ENCODE measurements around the gene KLC4. TPM values are rescaled to one million over a fixed set of nuclear protein-coding genes. Genes with fewer than 3 reads are reported as not detected.
A peak's percentile ranks its signal among the peaks of the same experiment; 100 is the strongest.
"Not testable (repeated sequence)": the region's sequence is repeated elsewhere in the genome, so short reads cannot be mapped to it uniquely, and the experiment has no call there.

The KLC4 gene
- total RNA-seq, 3 donors from 2014 or later (not counting 1 experiment from before 2014, with no cell fraction given) = 35.9 to 39.4 (median 37.4) TPM

- intact Hi-C loops (cut with micrococcal nuclease) = no loop called here
- no peak for TF ChIP-seq CTCF (IDR thresholded peaks at IDR 0.05)
- Mint-ChIP-seq H3K36me3 (no peaks in the 10 kb centered on the region), H3K27me3 (ENCODE audit: low read depth in 2 of 2) (no peaks in the 10 kb centered on the region), H3K27ac (peak overlapping the region in 1 of 2 donors; percentile 15), H3K9me3 (no peaks in the 10 kb centered on the region), H3K4me1 (no peaks in the 10 kb centered on the region), H3K4me3 (no peak overlapping the region)
- Histone ChIP-seq H3K4me3 (ENCODE audit: low read length) (no peak overlapping the region), H3K4me1 (ENCODE audit: control insufficient read depth, insufficient read depth, low read length) (no peaks in the 10 kb centered on the region), H3K9me3 (ENCODE audit: control insufficient read depth, insufficient read depth, low read length) (no peaks in the 10 kb centered on the region), H3K27ac (ENCODE audit: low read length) (no peak overlapping the region), H3K36me3 (ENCODE audit: control insufficient read depth, insufficient read depth, low read length) (peaks cover 42% of the 10 kb centered on the region), H3K27me3 (ENCODE audit: control insufficient read depth, insufficient read depth, low read length) (no peaks in the 10 kb centered on the region)
- ATAC-seq (no peak), DNase-seq (no peak)
- 97% methylated on average over 18 of the region's 18 CpGs for WGBS (ENCODE audit: insufficient coverage)
Measured at GRCh38 chr6:43040542-43041257, 18.7 kb upstream of the KLC4 start.

- H3K36me3 ChIP-seq (ENCODE audit: control insufficient read depth, insufficient read depth, low read length) = peaks cover 43% of the 10 kb centered on the region
- H3K27ac ChIP-seq (ENCODE audit: low read length); intact Hi-C loops (cut with micrococcal nuclease); H3K4me3 Mint-ChIP-seq; H3K9me3 ChIP-seq (ENCODE audit: control insufficient read depth, insufficient read depth, low read length); H3K27me3 Mint-ChIP-seq (ENCODE audit: low read depth in 2 of 2); H3K27ac Mint-ChIP-seq; H3K27me3 ChIP-seq (ENCODE audit: control insufficient read depth, insufficient read depth, low read length); H3K9me3 Mint-ChIP-seq; DNase-seq; H3K4me1 Mint-ChIP-seq; ATAC-seq; H3K4me1 ChIP-seq (ENCODE audit: control insufficient read depth, insufficient read depth, low read length); H3K36me3 Mint-ChIP-seq; H3K4me3 ChIP-seq (ENCODE audit: low read length): not testable (repeated sequence)
- WGBS (ENCODE audit: insufficient coverage) = 94% methylated on average over 7 of the region's 8 CpGs
Measured at GRCh38 chr6:43041475-43041874, 18.0 kb upstream of the KLC4 start.

GRCh38 chr6:43043310-43043709 is 16.1 kb upstream of the KLC4 start:
- H3K4me3 ChIP-seq (ENCODE audit: low read length) = no peak overlapping the region
- no peaks in the 10 kb centered on the region for H3K9me3 Mint-ChIP-seq
- H3K27me3 Mint-ChIP-seq (ENCODE audit: low read depth in 2 of 2) = no peaks in the 10 kb centered on the region
- no peaks in the 10 kb centered on the region for H3K36me3 Mint-ChIP-seq
- no peaks in the 10 kb centered on the region for H3K4me1 ChIP-seq (ENCODE audit: control insufficient read depth, insufficient read depth, low read length)
- no peak for TF ChIP-seq CTCF (IDR thresholded peaks at IDR 0.05)
- H3K27me3 ChIP-seq (ENCODE audit: control insufficient read depth, insufficient read depth, low read length) = no peaks in the 10 kb centered on the region
- no peak overlapping the region for H3K27ac Mint-ChIP-seq
- H3K27ac ChIP-seq (ENCODE audit: low read length) = no peak overlapping the region
- DNase-seq (no peak), ATAC-seq (no peak)
- no peak overlapping the region for H3K4me3 Mint-ChIP-seq
- WGBS (ENCODE audit: insufficient coverage) = 98% methylated on average over 9 of the region's 9 CpGs
- H3K4me1 Mint-ChIP-seq = no peaks in the 10 kb centered on the region
- intact Hi-C loops (cut with micrococcal nuclease) = no loop called here
- no peaks in the 10 kb centered on the region for H3K9me3 ChIP-seq (ENCODE audit: control insufficient read depth, insufficient read depth, low read length)
- peaks cover 36% of the 10 kb centered on the region for H3K36me3 ChIP-seq (ENCODE audit: control insufficient read depth, insufficient read depth, low read length)

GRCh38 chr6:43045371-43045930 is 14.0 kb upstream of the KLC4 start:
- intact Hi-C loops (cut with micrococcal nuclease) = no loop called here
- no peaks in the 10 kb centered on the region for H3K36me3 Mint-ChIP-seq
- H3K9me3 ChIP-seq (ENCODE audit: control insufficient read depth, insufficient read depth, low read length) = no peaks in the 10 kb centered on the region
- H3K27ac ChIP-seq (ENCODE audit: low read length) = no peak overlapping the region
- no peak overlapping the region for H3K4me3 ChIP-seq (ENCODE audit: low read length)
- ATAC-seq (no peak), DNase-seq (no peak)
- peaks cover under 1 to 1% of the 10 kb centered on the region in 2 donors for H3K4me1 Mint-ChIP-seq
- H3K4me3 Mint-ChIP-seq = no peak overlapping the region
- H3K27ac Mint-ChIP-seq = no peak overlapping the region
- 95% methylated on average over 11 of the region's 11 CpGs for WGBS (ENCODE audit: insufficient coverage)
- H3K36me3 ChIP-seq (ENCODE audit: control insufficient read depth, insufficient read depth, low read length) = peaks cover 34% of the 10 kb centered on the region
- H3K4me1 ChIP-seq (ENCODE audit: control insufficient read depth, insufficient read depth, low read length) = no peaks in the 10 kb centered on the region
- no peaks in the 10 kb centered on the region for H3K9me3 Mint-ChIP-seq
- H3K27me3 Mint-ChIP-seq (ENCODE audit: low read depth in 2 of 2) = no peaks in the 10 kb centered on the region
- H3K27me3 ChIP-seq (ENCODE audit: control insufficient read depth, insufficient read depth, low read length) = no peaks in the 10 kb centered on the region
- TF ChIP-seq CTCF (IDR thresholded peaks at IDR 0.05) = no peak
